A549 (cell line): Measurements from ENCODE around the gene IL22.

Experiments
- MAZ ChIP-seq: fragments of 150-350 bp; IDR thresholded peaks from 2 replicates; pipeline ENCODE4 v1.6.1; 2014; ENCODE audit warnings: antibody characterized with exemption, low read depth, low read length, borderline replicate concordance
- NR3C1 ChIP-seq: fragments of >200 bp; sonication (Bioruptor Twin); formaldehyde crosslinking; IDR thresholded peaks from 3 replicates; pipeline ENCODE4 v1.6.1; 2017
- TF ChIP-seq, protein P1 (sequence below): fragments of >200 bp; sonication (Bioruptor Twin); formaldehyde crosslinking; IDR thresholded peaks from 3 replicates; pipeline ENCODE4 v1.5.1; 2016

DNA sequence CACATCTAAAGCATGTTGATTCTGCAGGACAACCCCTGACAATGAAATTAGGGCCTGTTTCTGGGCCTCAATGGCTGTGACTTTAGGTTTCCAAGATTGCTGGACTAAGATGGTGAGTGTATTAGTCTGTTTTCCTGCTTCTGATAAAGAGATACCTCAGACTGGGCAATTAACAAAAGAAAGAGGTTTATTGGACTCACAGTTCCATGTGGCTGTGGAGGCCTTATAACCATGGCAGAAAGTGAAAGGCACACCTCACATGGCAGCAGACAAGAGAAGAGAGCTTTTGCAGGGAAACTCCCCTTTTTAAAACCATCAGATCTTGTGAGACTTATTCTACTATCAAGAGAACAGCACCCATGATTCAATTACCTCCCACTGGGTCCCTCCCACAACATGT, 10.6 kb downstream of the IL22 start:
- TF ChIP-seq MAZ = no peak
- TF ChIP-seq, protein P1, sequence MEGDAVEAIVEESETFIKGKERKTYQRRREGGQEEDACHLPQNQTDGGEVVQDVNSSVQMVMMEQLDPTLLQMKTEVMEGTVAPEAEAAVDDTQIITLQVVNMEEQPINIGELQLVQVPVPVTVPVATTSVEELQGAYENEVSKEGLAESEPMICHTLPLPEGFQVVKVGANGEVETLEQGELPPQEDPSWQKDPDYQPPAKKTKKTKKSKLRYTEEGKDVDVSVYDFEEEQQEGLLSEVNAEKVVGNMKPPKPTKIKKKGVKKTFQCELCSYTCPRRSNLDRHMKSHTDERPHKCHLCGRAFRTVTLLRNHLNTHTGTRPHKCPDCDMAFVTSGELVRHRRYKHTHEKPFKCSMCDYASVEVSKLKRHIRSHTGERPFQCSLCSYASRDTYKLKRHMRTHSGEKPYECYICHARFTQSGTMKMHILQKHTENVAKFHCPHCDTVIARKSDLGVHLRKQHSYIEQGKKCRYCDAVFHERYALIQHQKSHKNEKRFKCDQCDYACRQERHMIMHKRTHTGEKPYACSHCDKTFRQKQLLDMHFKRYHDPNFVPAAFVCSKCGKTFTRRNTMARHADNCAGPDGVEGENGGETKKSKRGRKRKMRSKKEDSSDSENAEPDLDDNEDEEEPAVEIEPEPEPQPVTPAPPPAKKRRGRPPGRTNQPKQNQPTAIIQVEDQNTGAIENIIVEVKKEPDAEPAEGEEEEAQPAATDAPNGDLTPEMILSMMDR = no peak
- TF ChIP-seq NR3C1 = no peak
